ENCODE measurements around the gene VAPA.

Gene VAPA

GRCh38 chr18:9878095-9878494 is 35.7 kb upstream of the VAPA start:
- no peak for TF ChIP-seq CTCF (IDR thresholded peaks at IDR 0.05)
- TF ChIP-seq ZFX (IDR thresholded peaks at IDR 0.05; ENCODE audit: borderline replicate concordance) = no peak
- H3K27ac ChIP-seq = no peak overlapping the region

- H3K27ac ChIP-seq = no peak overlapping the region
- TF ChIP-seq ZFX (IDR thresholded peaks at IDR 0.05; ENCODE audit: borderline replicate concordance) = no peak
- TF ChIP-seq CTCF (IDR thresholded peaks at IDR 0.05) = no peak
These were observed 35.0 kb upstream of the VAPA start for GRCh38 chr18:9878783-9879242.

- no peak for TF ChIP-seq ZFX (IDR thresholded peaks at IDR 0.05; ENCODE audit: borderline replicate concordance)
- TF ChIP-seq CTCF (IDR thresholded peaks at IDR 0.05) = no peak
- no peak overlapping the region for H3K27ac ChIP-seq
These were observed 29.7 kb upstream of the VAPA start for GRCh38 chr18:9884090-9884489.

GRCh38 chr18:9884532-9885140 is 29.2 kb upstream of the VAPA start:
- no peak overlapping the region for H3K27ac ChIP-seq

GRCh38 chr18:9885170-9886004 is 28.4 kb upstream of the VAPA start, which contains the start of gene TXNDC2:
TXNDC2 (plus strand) TSS chr18:9885973; CDS start chr18:9886681, 708 bp downstream.
- TF ChIP-seq ZFX (IDR thresholded peaks at IDR 0.05; ENCODE audit: borderline replicate concordance) = no peak
- TF ChIP-seq CTCF (IDR thresholded peaks at IDR 0.05) = no peak
- H3K27ac ChIP-seq = no peak within 1 kb of the TSS

More at GRCh38 chr18:9884532-9885140, 29.2 kb upstream of the VAPA start:
- TF ChIP-seq ZFX (IDR thresholded peaks at IDR 0.05; ENCODE audit: borderline replicate concordance) (no peak), CTCF (IDR thresholded peaks at IDR 0.05) (no peak)

- TF ChIP-seq ZFX (IDR thresholded peaks at IDR 0.05; ENCODE audit: borderline replicate concordance) = no peak
- no peak for TF ChIP-seq CTCF (IDR thresholded peaks at IDR 0.05)
- H3K27ac ChIP-seq = no peak overlapping the region
These were observed 27.8 kb upstream of the VAPA start for GRCh38 chr18:9886005-9886348.

- no peak overlapping the region for H3K27ac ChIP-seq
- no peak for TF ChIP-seq ZFX (IDR thresholded peaks at IDR 0.05; ENCODE audit: borderline replicate concordance)
- no peak for TF ChIP-seq CTCF (IDR thresholded peaks at IDR 0.05)
These were observed 25.8 kb upstream of the VAPA start for GRCh38 chr18:9887992-9888391.

All from 22Rv1 (cell line).